ENCODE measurements around the gene PHOSPHO2.

Gene PHOSPHO2

DNA sequence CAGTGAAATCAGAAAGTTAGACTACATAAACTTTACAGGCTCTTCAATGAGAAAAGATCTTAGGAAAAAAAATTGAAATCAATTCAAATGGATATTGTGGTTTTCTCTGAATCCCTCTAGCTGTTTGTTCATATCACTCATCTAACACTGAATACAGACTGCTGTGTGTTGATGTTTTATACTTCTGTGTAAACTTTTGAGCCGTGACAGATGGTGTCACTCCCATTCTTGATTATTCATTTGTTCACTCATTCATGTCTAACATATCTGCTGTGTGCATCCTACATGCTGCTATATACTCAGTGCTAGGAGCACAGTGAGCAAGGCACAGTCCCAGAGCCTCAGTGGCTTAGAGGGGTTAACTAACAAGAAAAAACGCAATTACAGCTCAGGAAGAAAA is 52.0 kb downstream of the PHOSPHO2 start:
- FAIRE-seq (no peak), DNase-seq (ENCODE audit: insufficient read length, low spot score) (no peak)
- no peak for TF ChIP-seq POLR2A (IDR thresholded peaks at IDR 0.05; ENCODE audit: low read depth, low read length)

DNA sequence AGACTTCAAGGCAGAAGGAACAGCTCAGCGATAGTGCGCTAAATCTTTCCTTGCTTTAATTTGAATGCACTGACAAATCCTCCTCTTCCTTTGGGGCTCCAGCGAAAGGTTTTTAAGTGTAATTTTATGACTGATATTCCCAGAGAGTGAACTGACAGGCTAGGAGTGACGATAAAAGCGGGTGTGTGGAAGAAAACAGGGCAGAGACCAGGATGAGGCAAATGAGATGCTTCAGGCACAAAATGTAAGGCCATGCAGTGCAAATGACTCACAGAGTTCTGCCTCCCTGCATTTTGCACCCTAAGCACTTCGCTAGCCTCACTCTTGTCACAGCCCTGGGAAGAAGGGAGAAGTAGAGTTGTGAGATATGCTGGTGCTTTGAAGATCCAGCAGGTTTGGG is 54.0 kb downstream of the PHOSPHO2 start:
- DNase-seq (ENCODE audit: insufficient read length, low spot score) (no peak), FAIRE-seq (no peak)
- no peak for TF ChIP-seq POLR2A (IDR thresholded peaks at IDR 0.05; ENCODE audit: low read depth, low read length)

All from H54 (cell line).